Lower leg skin (tissue), 4 donors: ENCODE results near the gene PAH. TPM values are rescaled to one million over a fixed set of nuclear protein-coding genes. Genes with fewer than 3 reads are reported as not detected.

Experiments used
- DNase-seq, 2 donors: peaks; one replicate each; pipeline ENCODE4 v3.0.0-alpha.2; 2019; ENCODE audit warnings: low spot score in 2 of 2
- H3K4me3 ChIP-seq: fragments of 200-600 bp; sonication (generic); 2 replicates; pipeline ENCODE4 v1.5.1; 2017; ENCODE audit warnings: mild to moderate bottlenecking, low read depth; ENCODE audit not compliant: poor library complexity, severe bottlenecking
- CTCF ChIP-seq, 3 donors: fragments of 450-650 bp; IDR thresholded peaks; one replicate each; pipeline ENCODE4 v1.5.1; 2016; ENCODE audit warnings: antibody characterized with exemption in 3 of 3, mild to moderate bottlenecking in 3 of 3, moderate library complexity in 2 of 3
- POLR2A ChIP-seq, 2 donors: fragments of 450-650 bp; IDR thresholded peaks; one replicate each; pipeline ENCODE4 v1.6.1; 2016 to 2017; ENCODE audit warnings: antibody characterized with exemption in 2 of 2, mild to moderate bottlenecking in 1 of 2, moderate library complexity in 1 of 2
- WGBS, 2 donors: methylation state at CpG; one replicate each; pipeline ENCODE4 v1.1.5; 2018; 5-methylcytosine and 5-hydroxymethylcytosine counted together
- intact Hi-C: fragments of 100-400 bp; cut with DNase I; formaldehyde crosslinking; loops from one replicate; pipeline ENCODE4 v1.15.0; 2023; ENCODE audit warnings: low total_unique reads
- total RNA-seq, 4 donors: library from RNA; depleted of rRNA; stranded (reverse); fragments of >200 nt; gene quantifications; one replicate each; pipeline ENCODE4 v1.1.0, GENCODE V29; 2016

Gene PAH
- total RNA-seq, 4 donors from 2014 or later = not detected

- no peak for DNase-seq
- H3K4me3 ChIP-seq = no peak overlapping the region
- 6% methylated on average over 3 of the region's 3 CpGs for WGBS, 2 donors
- intact Hi-C loops = no loop called here
- no peak for TF ChIP-seq POLR2A (IDR thresholded peaks at IDR 0.05)
- TF ChIP-seq CTCF (IDR thresholded peaks at IDR 0.05) = no peak
Observed at GRCh38 chr12:102962986-102963385, 45.9 kb upstream of the PAH start.

- 5 to 8% methylated on average over 11 of the region's 11 CpGs for WGBS, 2 donors
- DNase-seq = no peak
- intact Hi-C loops = no loop called here
- no peak overlapping the region for H3K4me3 ChIP-seq
- TF ChIP-seq POLR2A (IDR thresholded peaks at IDR 0.05) = no peak
- no peak for TF ChIP-seq CTCF (IDR thresholded peaks at IDR 0.05)
Observed at GRCh38 chr12:102962532-102962931, 45.5 kb upstream of the PAH start.

GRCh38 chr12:102961466-102961855 lies 44.4 kb upstream of the PAH start:
- no peak for TF ChIP-seq CTCF (IDR thresholded peaks at IDR 0.05)
- no peak for TF ChIP-seq POLR2A (IDR thresholded peaks at IDR 0.05)
- intact Hi-C loops = no loop called here
- 2 to 3% methylated on average over 8 of the region's 8 CpGs for WGBS, 2 donors
- H3K4me3 ChIP-seq = no peak overlapping the region
- no peak for DNase-seq

GRCh38 chr12:102960766-102961465 lies 43.9 kb upstream of the PAH start:
- 6 to 14% methylated on average over 19 of the region's 19 CpGs for WGBS, 2 donors
- H3K4me3 ChIP-seq = no peak overlapping the region
- TF ChIP-seq CTCF (IDR thresholded peaks at IDR 0.05) = no peak
- no peak for TF ChIP-seq POLR2A (IDR thresholded peaks at IDR 0.05)
- intact Hi-C loops = no loop called here
- DNase-seq = no peak

GRCh38 chr12:102959391-102959790 lies 42.3 kb upstream of the PAH start:
- no peak overlapping the region for H3K4me3 ChIP-seq
- 11 to 15% methylated on average over 14 of the region's 14 CpGs for WGBS, 2 donors
- no peak for TF ChIP-seq POLR2A (IDR thresholded peaks at IDR 0.05)
- TF ChIP-seq CTCF (IDR thresholded peaks at IDR 0.05) = no peak
- no peak for DNase-seq
- intact Hi-C loops = loop anchor here (10.0 kb wide), 1 partner anchor 575 kb away; no protein-coding TSS in a partner anchor

- WGBS, 2 donors = 8 to 10% methylated on average over 8 to 15 of the region's 15 CpGs
- DNase-seq = no peak
- no peak for TF ChIP-seq CTCF (IDR thresholded peaks at IDR 0.05)
- TF ChIP-seq POLR2A (IDR thresholded peaks at IDR 0.05) = no peak
- no peak overlapping the region for H3K4me3 ChIP-seq
- intact Hi-C loops = loop anchor here (10.0 kb wide), 1 partner anchor 574 kb away; no protein-coding TSS in a partner anchor
Observed at GRCh38 chr12:102958830-102959176, 41.8 kb upstream of the PAH start.
